HL-60 (cell line): Measurements from ENCODE around the gene NR2F1-AS1.

Experiments
- DNase-seq, 2 experiments: peaks; one replicate each; pipeline ENCODE4 v3.0.0-alpha.2; 2010 to 2020; ENCODE audit warnings: low read depth in 1 of 2, low spot score in 1 of 2
- H3K27ac ChIP-seq: fragments of 250-450 bp; sonication (Bioruptor Pico); replicated peaks from 2 replicates; pipeline ENCODE4 v1.5.1; 2020; ENCODE audit warnings: mild to moderate bottlenecking, moderate library complexity
- H3K27me3 ChIP-seq: fragments of 250-450 bp; sonication (Bioruptor Pico); 2 replicates; pipeline ENCODE4 v1.5.1; 2021; ENCODE audit warnings: mild to moderate bottlenecking, moderate library complexity; ENCODE audit not compliant: insufficient read depth, poor library complexity, severe bottlenecking
- H3K4me3 ChIP-seq: replicated peaks from 2 replicates; pipeline ENCODE4 v1.5.1; 2011; ENCODE audit warnings: mild to moderate bottlenecking, control low read depth, low read length; ENCODE audit not compliant: insufficient read depth
- CTCF ChIP-seq: IDR thresholded peaks from one replicate; pipeline ENCODE4 v1.5.1; 2011; ENCODE audit warnings: low read length, control low read depth, inconsistent platforms; ENCODE audit not compliant: insufficient read depth
- GABPA ChIP-seq: IDR thresholded peaks from 2 replicates; pipeline ENCODE4 v1.6.1; 2012; ENCODE audit warnings: low read depth
- POLR2AphosphoS5 ChIP-seq: IDR thresholded peaks from 2 replicates; pipeline ENCODE4 v1.6.1; 2012; ENCODE audit warnings: low read depth
- REST ChIP-seq: IDR thresholded peaks from 2 replicates; pipeline ENCODE4 v1.6.1; 2012; ENCODE audit warnings: low read depth; ENCODE audit not compliant: insufficient replicate concordance
- SPI1 ChIP-seq: IDR thresholded peaks from 2 replicates; pipeline ENCODE4 v1.6.1; 2012; ENCODE audit warnings: low read depth, mild to moderate bottlenecking, borderline replicate concordance

The NR2F1-AS1 gene

GRCh38 chr5:93454896-93455295, 126.1 kb downstream of the NR2F1-AS1 start:
- TF ChIP-seq SPI1, result no peak
- TF ChIP-seq GABPA, result no peak
- TF ChIP-seq POLR2AphosphoS5, result no peak
- no peaks in the 10 kb centered on the region for H3K27me3 ChIP-seq
- no peak overlapping the region for H3K4me3 ChIP-seq
- H3K27ac ChIP-seq, result no peak overlapping the region
- DNase-seq, result no peak

GRCh38 chr5:93452255-93452654, 128.8 kb downstream of the NR2F1-AS1 start:
- TF ChIP-seq SPI1 (no peak), GABPA (no peak), CTCF (no peak), REST (no peak), POLR2AphosphoS5 (no peak)
- no peak for DNase-seq
- Histone ChIP-seq H3K27ac (no peak overlapping the region), H3K4me3 (no peak overlapping the region), H3K27me3 (no peaks in the 10 kb centered on the region)

GRCh38 chr5:93438124-93438523, 142.9 kb downstream of the NR2F1-AS1 start:
- TF ChIP-seq REST (no peak), SPI1 (no peak), POLR2AphosphoS5 (no peak), CTCF (no peak), GABPA (no peak)
- H3K27me3 ChIP-seq, result no peaks in the 10 kb centered on the region
- H3K4me3 ChIP-seq, result no peak overlapping the region
- DNase-seq, result no peak
- H3K27ac ChIP-seq, result no peak overlapping the region

GRCh38 chr5:93436083-93436482, 144.9 kb downstream of the NR2F1-AS1 start:
- no peak overlapping the region for H3K4me3 ChIP-seq
- DNase-seq, result no peak
- H3K27ac ChIP-seq, result no peak overlapping the region
- TF ChIP-seq SPI1 (no peak), POLR2AphosphoS5 (no peak), GABPA (no peak), REST (no peak), CTCF (no peak)
- H3K27me3 ChIP-seq, result no peaks in the 10 kb centered on the region
